Activated T-helper 9 cell treated with anti-CD3 and anti-CD28 coated beads, Interleukin-2, amount 50 U/mL, for 16 hours (primary cell): ENCODE results near the gene SRPX2.

Experiments
- DNase-seq: peaks from one replicate; pipeline ENCODE4 v3.0.0-alpha.2; 2020; ENCODE audit warnings: low read depth

SRPX2 gene

GRCh38 chrX:100643956-100644860 is at the start of gene SRPX2:
Gene SRPX2, plus strand, starts transcription at chrX:100644199. Its CDS starts 2,124 bp downstream, at chrX:100646323.
- DNase-seq: no peak

DNA sequence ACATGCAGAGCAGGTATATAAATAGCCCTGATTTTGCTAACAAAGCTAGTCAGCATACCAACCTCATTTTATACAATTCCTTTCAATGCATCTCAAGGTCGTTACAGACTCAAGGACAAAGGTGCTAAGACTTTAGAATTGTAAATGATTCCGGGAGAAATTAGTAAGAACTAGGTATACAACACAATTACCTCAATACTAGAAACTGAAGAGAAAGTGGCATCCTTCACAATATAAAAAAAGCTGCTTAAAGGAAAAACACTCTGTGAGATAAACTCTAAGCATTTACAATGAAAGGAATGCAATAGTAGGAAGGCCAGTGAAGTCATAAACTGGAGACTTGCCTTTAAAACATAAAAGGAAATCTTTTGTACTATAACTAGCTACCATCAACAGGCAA is 47.4 kb upstream of the SRPX2 start:
- DNase-seq: no peak

- DNase-seq: no peak
Observed at GRCh38 chrX:100599456-100599855, 44.5 kb upstream of the SRPX2 start.

- no peak for DNase-seq
Observed at GRCh38 chrX:100600340-100600739, 43.7 kb upstream of the SRPX2 start.

DNA sequence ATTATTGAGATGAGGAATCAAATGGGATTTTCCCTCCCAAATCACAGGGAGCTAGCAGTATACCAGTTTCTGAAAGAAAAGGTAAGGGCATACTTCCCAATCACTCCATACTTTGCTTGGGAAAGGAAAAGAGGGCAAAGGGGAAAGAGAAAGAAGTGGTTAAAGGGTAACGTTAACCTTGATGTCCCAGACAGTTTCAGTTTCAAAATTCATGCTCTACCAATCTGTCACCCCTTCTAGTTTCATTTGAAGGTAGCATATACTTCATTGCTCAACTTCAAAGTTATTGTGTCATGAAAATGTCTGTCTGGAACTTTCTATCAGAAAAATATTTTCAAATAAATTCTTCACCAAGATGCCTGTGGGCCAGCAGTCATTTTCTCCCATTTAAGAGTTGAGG is 43.2 kb upstream of the SRPX2 start:
- no peak for DNase-seq

DNA sequence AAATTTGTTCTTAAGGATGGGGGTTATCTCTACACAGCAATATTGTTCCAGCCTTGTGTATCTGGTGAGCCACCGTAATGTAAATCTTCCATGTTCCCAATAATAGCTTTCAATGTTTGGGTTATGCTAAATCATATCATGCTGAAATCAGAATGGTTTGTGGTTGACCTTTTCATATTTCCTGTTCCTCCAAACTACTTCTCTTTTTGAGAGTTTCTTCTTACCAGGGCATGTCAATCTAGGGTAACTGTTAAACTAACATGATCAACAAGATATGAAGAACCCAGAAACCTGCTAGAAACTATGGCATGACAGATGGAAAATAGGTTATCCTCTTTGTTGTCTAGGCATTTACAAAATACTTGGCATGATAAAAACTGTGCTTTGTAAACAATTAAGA is 37.2 kb upstream of the SRPX2 start:
- no peak for DNase-seq

GRCh38 chrX:100609591-100609990 is 34.4 kb upstream of the SRPX2 start:
- DNase-seq: no peak

DNA sequence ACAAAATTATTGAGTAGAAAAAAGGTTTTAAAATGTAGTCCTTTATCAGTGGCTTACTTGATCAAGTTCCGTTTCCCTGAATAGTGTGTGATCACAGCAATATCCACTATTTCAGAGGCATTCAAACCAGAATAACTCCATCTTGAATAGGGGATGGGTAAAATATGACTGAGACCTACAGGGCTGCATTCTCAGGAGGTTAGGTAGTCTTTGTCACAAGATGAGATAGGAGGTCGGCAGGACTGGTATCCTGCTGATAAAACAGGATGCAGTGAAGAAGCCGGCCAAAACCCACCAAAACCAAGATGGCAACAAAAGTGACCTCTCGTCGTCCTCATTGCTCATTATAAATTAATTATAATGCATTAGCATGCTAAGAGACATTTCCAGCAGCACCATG is 32.0 kb upstream of the SRPX2 start:
- no peak for DNase-seq

DNA sequence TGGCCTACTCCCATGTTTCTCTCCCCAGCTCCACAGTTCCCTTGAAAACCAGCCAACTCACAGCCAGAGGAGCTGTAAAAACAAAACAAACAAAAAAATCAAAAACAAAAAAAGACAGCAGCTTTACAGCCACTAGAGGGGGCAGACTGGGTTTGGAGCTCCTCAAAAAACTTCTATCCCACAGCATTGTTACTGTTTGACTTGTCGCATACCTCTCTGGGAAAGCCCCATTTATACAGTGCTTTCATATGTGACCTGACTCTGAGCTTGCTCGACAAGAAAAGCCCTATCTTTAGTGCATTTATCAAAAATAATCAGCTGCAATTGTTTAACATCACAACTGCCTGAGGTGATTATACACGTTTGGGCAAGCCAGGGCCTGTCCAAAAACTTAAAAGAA is 29.0 kb upstream of the SRPX2 start:
- no peak for DNase-seq

GRCh38 chrX:100623001-100623400 is 21.0 kb upstream of the SRPX2 start:
- DNase-seq: no peak

- no peak for DNase-seq
Observed at GRCh38 chrX:100625985-100626491, 18.0 kb upstream of the SRPX2 start.

GRCh38 chrX:100635040-100635439 is 9.0 kb upstream of the SRPX2 start:
- DNase-seq: no peak

DNA sequence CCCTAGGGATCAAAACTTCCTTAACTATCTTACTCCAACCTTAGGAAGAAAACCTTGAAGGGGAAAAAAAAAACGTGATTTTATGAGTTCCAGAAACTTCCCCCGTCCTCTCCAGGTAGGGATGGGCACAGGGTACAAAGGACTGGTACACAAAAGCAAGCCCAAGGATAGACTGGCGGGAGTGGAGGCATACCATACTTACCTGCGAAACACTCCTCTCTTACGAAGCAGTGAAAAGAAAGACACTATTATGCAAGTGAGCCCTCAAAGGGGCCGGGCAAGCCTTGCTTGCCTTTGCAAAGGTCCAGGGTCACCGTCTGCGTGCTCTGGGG is 8.0 kb upstream of the SRPX2 start:
- DNase-seq: no peak

- peak; percentile 57 for DNase-seq
Observed at GRCh38 chrX:100636321-100636991, 7.5 kb upstream of the SRPX2 start, which contains the start of gene TSPAN6. Gene TSPAN6, minus strand, starts transcription at chrX:100636806. Its CDS starts 112 bp downstream, at chrX:100636694.

- DNase-seq: no peak
Observed at GRCh38 chrX:100642290-100642689, 1.7 kb upstream of the SRPX2 start.

GRCh38 chrX:100643212-100643611 is 787 bp upstream of the SRPX2 start:
- no peak for DNase-seq

GRCh38 chrX:100645106-100645505 is 1.1 kb downstream of the SRPX2 start:
- DNase-seq: no peak

- no peak for DNase-seq
Observed at GRCh38 chrX:100647095-100647494, 3.1 kb downstream of the SRPX2 start.

DNA sequence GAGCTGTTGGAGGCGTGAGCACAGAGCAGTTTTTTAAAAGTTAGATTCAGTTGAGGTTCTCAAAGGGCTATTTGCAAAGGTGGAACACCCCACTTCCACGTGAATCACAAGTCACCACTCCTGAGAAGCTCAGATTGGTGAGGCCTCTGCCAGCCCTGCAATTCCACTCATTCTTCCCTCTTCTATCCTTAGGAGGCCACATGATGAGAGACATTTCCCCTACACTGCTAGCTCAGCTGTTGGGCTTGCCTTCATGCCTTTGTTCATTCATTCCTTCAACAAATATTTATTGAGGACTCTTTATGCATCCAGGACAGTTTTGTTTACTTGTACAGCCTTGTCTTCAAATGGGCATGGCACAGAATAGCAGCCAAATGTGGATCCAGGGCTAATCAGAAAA is 3.7 kb downstream of the SRPX2 start:
- DNase-seq: no peak

GRCh38 chrX:100648458-100649417 is 4.7 kb downstream of the SRPX2 start:
- DNase-seq: no peak

DNA sequence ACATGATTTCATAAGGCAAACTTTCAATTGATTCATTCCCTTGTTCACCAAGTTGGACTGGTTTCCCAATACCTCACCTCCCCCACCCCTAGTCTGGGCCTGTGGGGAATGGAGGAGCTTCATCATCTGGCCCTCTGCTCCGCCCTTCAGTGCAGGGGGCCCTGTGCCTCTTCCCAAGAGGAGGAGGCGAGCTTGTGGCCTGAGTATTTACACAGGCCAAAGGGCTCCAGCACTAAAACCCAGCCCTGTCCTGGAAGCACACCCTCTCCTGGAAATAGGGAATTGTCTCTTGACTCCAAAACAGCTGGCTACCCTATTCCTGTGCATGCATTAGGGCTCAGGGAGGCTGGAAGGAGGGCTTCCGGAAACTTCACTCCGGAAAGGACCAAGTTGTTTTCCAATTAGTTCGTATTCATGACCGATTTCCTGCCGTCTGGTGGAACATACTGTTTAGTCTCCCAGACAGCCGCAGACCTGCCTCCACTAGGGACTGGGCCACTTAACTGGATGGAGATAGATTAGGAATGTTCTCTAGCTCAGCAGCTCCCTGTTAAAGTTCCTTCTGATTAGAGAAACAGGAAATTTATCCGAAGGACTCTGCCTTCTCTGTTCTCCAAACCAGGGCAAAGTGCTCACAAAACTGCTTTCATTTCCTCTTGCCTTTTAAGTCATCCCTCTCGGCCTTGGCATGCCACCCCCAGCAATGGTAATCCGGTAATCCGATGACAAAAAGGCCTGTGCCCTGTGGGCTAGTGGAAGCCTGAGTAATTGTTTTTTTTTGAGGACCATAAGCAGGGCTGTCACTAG is 5.8 kb downstream of the SRPX2 start:
- DNase-seq: no peak
